HCT116 (cell line): ENCODE results near the gene ATPAF1. TPM values are rescaled to one million over a fixed set of nuclear protein-coding genes. Genes with fewer than 3 reads are reported as not detected.

ENCODE experiments used
- ATAC-seq: fragments of 200-7000 bp; cut with Tn5 transposase; 2 replicates; pipeline ENCODE4 v1.9.1; 2020; ENCODE audit warnings: mild to moderate bottlenecking, moderate library complexity
- BruUV-seq: library from RNA; stranded (reverse); fragments of 400-500 nt; replicated peaks from 2 replicates; lab custom pipeline; 2021; lab: Mats Ljungman, UMichigan
- CTCF ChIA-PET: fragments of 300-600 bp; sonication (Branson Sonifier 250); formaldehyde crosslinking; loops from one replicate; lab custom pipeline; 2021; ENCODE audit warnings: antibody characterized with exemption; lab: Charles Lee
- POLR2A ChIA-PET: fragments of 300-600, 350-600 bp; sonication (Branson Sonifier 250); formaldehyde crosslinking; loops from one replicate; lab custom pipeline; 2021; ENCODE audit warnings: antibody characterized with exemption; lab: Charles Lee
- RAD21 ChIA-PET, 2 experiments: fragments of 300-600 bp; sonication (Branson Sonifier 250); formaldehyde crosslinking; loops; one replicate each; lab custom pipeline; 2023; ENCODE audit warnings: low total read pairs in 2 of 2; ENCODE audit not compliant: uncharacterized antibody in 2 of 2, unreplicated experiment in 2 of 2, low non-redundant PET in 1 of 2; lab: Charles Lee
- DNase-seq: peaks from one replicate; pipeline ENCODE4 v3.0.0-alpha.2; 2010; ENCODE audit warnings: low read depth, low spot score
- H2AFZ ChIP-seq: fragments of 200-600 bp; shearing (Covaris generic), sonication (generic); 2 replicates; pipeline ENCODE4 v1.6.1; 2017; ENCODE audit warnings: low read depth, mixed run types, mixed read lengths, antibody characterized with exemption, low read length; ENCODE audit not compliant: poor library complexity, severe bottlenecking
- H3K27ac ChIP-seq: 2 replicates; pipeline ENCODE4 v1.5.1; 2012; ENCODE audit warnings: low read depth, low read length
- H3K27me3 ChIP-seq: fragments of 200-600 bp; sonication (generic); 2 replicates; pipeline ENCODE4 v1.6.1; 2016; ENCODE audit warnings: mixed run types, low read length, mixed read lengths; ENCODE audit not compliant: insufficient read depth
- H3K36me3 ChIP-seq, 2 experiments: fragments of 200-500 bp in 1 of 2; fragments of 200-600 bp in 1 of 2; sonication (Bioruptor generic) in 1 of 2; sonication (generic) in 1 of 2; 2 replicates each; pipeline versions ENCODE4 v1.5.1 to v1.6.1; 2014 to 2016; ENCODE audit warnings: low read length in 2 of 2, inconsistent platforms in 1 of 2, mixed read lengths in 1 of 2, mixed run types in 1 of 2; ENCODE audit not compliant: insufficient read depth in 2 of 2, control insufficient read depth in 1 of 2
- H3K4me1 ChIP-seq, 2 experiments: fragments of 200-600 bp in 1 of 2; sonication (generic) in 1 of 2; 2 replicates each; pipeline versions ENCODE4 v1.5.1 to v1.6.1; 2012 to 2017; ENCODE audit warnings: low read length in 2 of 2, inconsistent platforms in 1 of 2, mild to moderate bottlenecking in 1 of 2, mixed read lengths in 1 of 2, mixed run types in 1 of 2, moderate library complexity in 1 of 2; ENCODE audit not compliant: insufficient read depth in 2 of 2, control insufficient read depth in 1 of 2
- H3K4me2 ChIP-seq: fragments of 200-600 bp; sonication (generic); 2 replicates; pipeline ENCODE4 v1.6.1; 2017; ENCODE audit warnings: mixed run types, low read length, mixed read lengths
- H3K4me3 ChIP-seq, 2 experiments: fragments of 200-600 bp in 1 of 2; sonication (generic) in 1 of 2; replicated peaks in 1 of 2; 2 replicates each; pipeline ENCODE4 v1.5.1; 2011 to 2016; ENCODE audit warnings: low read length in 2 of 2, control low read depth in 1 of 2, low read depth in 1 of 2, mild to moderate bottlenecking in 1 of 2, mixed read lengths in 1 of 2, mixed run types in 1 of 2
- H3K79me2 ChIP-seq: fragments of 200-600 bp; sonication (generic); 2 replicates; pipeline ENCODE4 v1.6.1; 2017; ENCODE audit warnings: mild to moderate bottlenecking, mixed run types, low read length, moderate library complexity, mixed read lengths; ENCODE audit not compliant: insufficient read depth
- H3K9ac ChIP-seq: fragments of 200-600 bp; sonication (generic); 2 replicates; pipeline ENCODE4 v1.6.1; 2016; ENCODE audit warnings: low read length, mixed read lengths
- H3K9me2 ChIP-seq: fragments of 200-600 bp; sonication (generic), shearing (Covaris generic); 2 replicates; pipeline ENCODE4 v1.6.1; 2017; ENCODE audit warnings: mixed run types, mild to moderate bottlenecking, moderate library complexity; ENCODE audit not compliant: insufficient read depth
- H3K9me3 ChIP-seq, 2 experiments: fragments of 200-500 bp in 1 of 2; fragments of 200-600 bp in 1 of 2; sonication (Bioruptor generic) in 1 of 2; sonication (generic) in 1 of 2; 2 replicates each; pipeline ENCODE4 v1.6.1; 2014 to 2017; ENCODE audit warnings: low read length in 2 of 2, mixed read lengths in 2 of 2, inconsistent platforms in 1 of 2, low read depth in 1 of 2, mild to moderate bottlenecking in 1 of 2, mixed run types in 1 of 2, moderate library complexity in 1 of 2; ENCODE audit not compliant: control insufficient read depth in 1 of 2, insufficient read depth in 1 of 2
- H4K20me1 ChIP-seq: fragments of 200-600 bp; sonication (generic), shearing (Covaris generic); 2 replicates; pipeline ENCODE4 v1.6.1; 2017; ENCODE audit warnings: mixed run types, mild to moderate bottlenecking, moderate library complexity; ENCODE audit not compliant: insufficient read depth
- ATF3 ChIP-seq: IDR thresholded peaks from 2 replicates; pipeline ENCODE4 v1.6.1; 2012
- CBX3 ChIP-seq: IDR thresholded peaks from 2 replicates; pipeline ENCODE4 v1.6.1; 2012; ENCODE audit warnings: low read depth
- EGR1 ChIP-seq: IDR thresholded peaks from 2 replicates; pipeline ENCODE4 v1.6.1; 2012; ENCODE audit warnings: low read depth
- ELF1 ChIP-seq: IDR thresholded peaks from 2 replicates; pipeline ENCODE4 v1.6.1; 2012; ENCODE audit warnings: low read depth, borderline replicate concordance
- FOSL1 ChIP-seq: IDR thresholded peaks from 2 replicates; pipeline ENCODE4 v1.6.1; 2012; ENCODE audit warnings: low read depth
- POLR2AphosphoS5 ChIP-seq: IDR thresholded peaks from 2 replicates; pipeline ENCODE4 v1.6.1; 2011; ENCODE audit warnings: mild to moderate bottlenecking, low read depth, low read length, moderate library complexity
- RAD21 ChIP-seq: IDR thresholded peaks from 2 replicates; pipeline ENCODE4 v1.6.1; 2012; ENCODE audit warnings: low read depth, mild to moderate bottlenecking
- REST ChIP-seq: IDR thresholded peaks from 2 replicates; pipeline ENCODE4 v1.6.1; 2012; ENCODE audit warnings: low read depth
- SIN3A ChIP-seq: IDR thresholded peaks from 2 replicates; pipeline ENCODE4 v1.6.1; 2012; ENCODE audit warnings: low read depth
- SP1 ChIP-seq: IDR thresholded peaks from 2 replicates; pipeline ENCODE4 v1.6.1; 2012; ENCODE audit warnings: low read depth
- TCF7L2 ChIP-seq: IDR thresholded peaks from 2 replicates; pipeline ENCODE4 v1.7.0; 2011; ENCODE audit warnings: borderline replicate concordance, inconsistent platforms; ENCODE audit not compliant: insufficient read depth, insufficient read length; ENCODE audit errors: extremely low read depth
- ZNF274 ChIP-seq: fragments of 200-500 bp; sonication (Bioruptor generic); IDR thresholded peaks from 2 replicates; pipeline ENCODE4 v1.6.1; 2014; ENCODE audit warnings: mild to moderate bottlenecking, low read depth, low read length, inconsistent platforms
- intact Hi-C: fragments of 100-400 bp; cut with micrococcal nuclease; formaldehyde crosslinking; loops from 2 replicates; pipeline ENCODE4 v1.10.0; 2022
- total RNA-seq: library from RNA; stranded (reverse); gene quantifications from one replicate; pipeline ENCODE4 v1.2.1, GENCODE V29; 2021; ENCODE audit not compliant: unreplicated experiment

The ATPAF1 gene
- total RNA-seq, 1 experiment from 2014 or later, result 35.5 TPM

GRCh38 chr1:46614604-46614984, 53.6 kb downstream of the ATPAF1 start:
- BruUV-seq, result no TSS peak
- DNase-seq (no peak), ATAC-seq (no peak)
- ChIA-PET CTCF (no interaction called here), RAD21 (no interaction called here), POLR2A (interaction anchor here (2.1 kb wide), 1 partner anchor 10 kb away, joined by 11 read pairs; the partner anchor contains the start of gene MKNK1)
- no peak overlapping the region for H3K27ac ChIP-seq
- H3K27me3 ChIP-seq, result no peaks in the 10 kb centered on the region
- no peak overlapping the region for H2AFZ ChIP-seq
- H3K4me3 ChIP-seq, result no peak overlapping the region
- no peaks in the 10 kb centered on the region for H3K9me3 ChIP-seq
- H3K9me2 ChIP-seq, result no peaks in the 10 kb centered on the region
- TF ChIP-seq TCF7L2 (no peak), ELF1 (no peak), ZNF274 (no peak), EGR1 (no peak), POLR2AphosphoS5 (no peak), FOSL1 (no peak), SP1 (no peak), CBX3 (no peak), SIN3A (no peak), REST (no peak), ATF3 (no peak), RAD21 (no peak)
- intact Hi-C loops, result no loop called here
- no peaks in the 10 kb centered on the region for H4K20me1 ChIP-seq
- peaks cover 13 to 51% of the 10 kb centered on the region in 2 experiments; a peak in 3 of 4 replicates for H3K4me1 ChIP-seq
- no peak overlapping the region for H3K4me2 ChIP-seq
- no peaks in the 10 kb centered on the region for H3K79me2 ChIP-seq
- H3K36me3 ChIP-seq, result no peaks in the 10 kb centered on the region
- H3K9ac ChIP-seq, result no peak overlapping the region
